Esophagus squamous epithelium (tissue), 5 donors: Measurements from ENCODE around the gene ERICH4. TPM values are rescaled to one million over a fixed set of nuclear protein-coding genes. Genes with fewer than 3 reads are reported as not detected.

ENCODE experiments used
- DNase-seq: peaks from one replicate; lab custom pipeline; 2025; lab: John Stamatoyannopoulos, UW
- H3K27ac ChIP-seq, 4 donors: fragments of 200-600 bp; sonication (generic); one replicate each; pipeline ENCODE4 v1.5.1; 2016 to 2019; ENCODE audit warnings: mild to moderate bottlenecking in 1 of 4
- H3K27me3 ChIP-seq, 4 donors: fragments of 200-600 bp; sonication (generic); 1 replicate in 3 of 4; 2 replicates in 1 of 4; pipeline versions ENCODE4 v1.5.1 to v1.6.0; 2017 to 2021; ENCODE audit warnings: antibody characterized with exemption in 1 of 4
- H3K36me3 ChIP-seq, 3 donors: fragments of 200-600 bp; sonication (generic); one replicate each; pipeline ENCODE4 v1.5.1; 2016 to 2019
- H3K4me1 ChIP-seq, 3 donors: fragments of 200-600 bp; sonication (generic); one replicate each; pipeline ENCODE4 v1.5.1; 2017 to 2019
- H3K4me3 ChIP-seq, 4 donors: fragments of 200-600 bp; sonication (generic); 1 replicate in 3 of 4; 2 replicates in 1 of 4; pipeline ENCODE4 v1.5.1; 2016 to 2019; ENCODE audit warnings: mild to moderate bottlenecking in 2 of 4, moderate library complexity in 1 of 4
- H3K9me3 ChIP-seq, 3 donors: fragments of 200-600 bp; sonication (generic); one replicate each; pipeline ENCODE4 v1.5.1; 2016 to 2019
- POLR2A ChIP-seq, 4 donors: fragments of 450-650 bp; IDR thresholded peaks; one replicate each; pipeline ENCODE4 v1.6.1; 2017; ENCODE audit warnings: antibody characterized with exemption in 4 of 4, mild to moderate bottlenecking in 4 of 4, moderate library complexity in 3 of 4
- WGBS, 2 donors: methylation state at CpG; one replicate each; pipeline ENCODE4 v1.1.5; 2018; 5-methylcytosine and 5-hydroxymethylcytosine counted together
- intact Hi-C: fragments of 100-400 bp; cut with DNase I; formaldehyde crosslinking; loops from one replicate; pipeline ENCODE4 v1.15.0; 2022
- total RNA-seq, 4 donors: library from RNA; depleted of rRNA; stranded (reverse); fragments of >200 nt; gene quantifications; one replicate each; pipeline ENCODE4 v1.1.0, GENCODE V29; 2016
- TF ChIP-seq, protein P1 (sequence below), 6 experiments: fragments of 450-650 bp in 4 of 6; fragments of 200-600 bp in 2 of 6; sonication (generic) in 2 of 6; IDR thresholded peaks; one replicate each; pipeline ENCODE4 v1.5.1; 2016 to 2019; ENCODE audit warnings: antibody characterized with exemption in 6 of 6, mild to moderate bottlenecking in 4 of 6, moderate library complexity in 4 of 6
- donor health status: DM: yes; HTN: yes; CAD: no.

The ERICH4 gene
- total RNA-seq, 4 donors from 2014 or later, result not detected

DNA sequence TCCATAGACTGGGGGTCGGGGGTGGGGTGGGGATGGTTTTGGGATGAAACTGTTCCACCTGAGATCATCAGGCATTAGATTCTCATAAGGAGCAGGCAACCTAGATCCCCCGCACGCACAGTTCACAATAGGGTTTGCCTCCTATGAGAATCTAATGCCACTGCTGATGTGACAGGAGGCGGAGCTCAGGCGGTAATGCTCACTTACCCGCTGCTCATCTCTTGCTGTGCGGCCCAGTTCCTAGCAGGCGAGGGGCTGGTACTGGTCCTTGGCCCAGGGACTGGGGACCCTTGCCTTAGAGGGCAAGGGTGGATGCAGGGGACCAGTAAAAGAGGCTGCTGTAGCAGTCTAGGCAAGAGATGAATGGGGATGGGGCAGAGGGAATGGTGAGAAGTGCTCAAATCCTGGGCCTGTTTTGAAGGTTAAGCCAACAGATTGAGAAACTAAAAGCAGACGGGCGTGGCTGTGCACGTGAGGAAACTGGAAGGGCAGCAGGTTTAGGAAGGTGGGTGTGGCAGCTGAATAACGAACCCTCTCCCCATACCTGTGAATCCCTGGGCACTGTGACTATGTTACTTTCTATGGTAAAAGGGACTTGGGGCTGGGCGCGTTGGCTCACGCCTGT lies 1.5 kb upstream of the ERICH4 start:
- WGBS, 2 donors, result 72 to 81% methylated on average over 9 to 13 of the region's 15 CpGs
- Histone ChIP-seq H3K27ac (no peak overlapping the region), H3K4me1 (peaks cover 5 to 31% (median 7%) of the 10 kb centered on the region in 3 donors), H3K27me3 (peaks cover 0 to 29% (median 0%) of the 10 kb centered on the region in 4 donors), H3K4me3 (no peak overlapping the region), H3K36me3 (peaks cover 0 to 17% (median 0%) of the 10 kb centered on the region in 3 donors), H3K9me3 (no peaks in the 10 kb centered on the region)
- TF ChIP-seq, protein P1, sequence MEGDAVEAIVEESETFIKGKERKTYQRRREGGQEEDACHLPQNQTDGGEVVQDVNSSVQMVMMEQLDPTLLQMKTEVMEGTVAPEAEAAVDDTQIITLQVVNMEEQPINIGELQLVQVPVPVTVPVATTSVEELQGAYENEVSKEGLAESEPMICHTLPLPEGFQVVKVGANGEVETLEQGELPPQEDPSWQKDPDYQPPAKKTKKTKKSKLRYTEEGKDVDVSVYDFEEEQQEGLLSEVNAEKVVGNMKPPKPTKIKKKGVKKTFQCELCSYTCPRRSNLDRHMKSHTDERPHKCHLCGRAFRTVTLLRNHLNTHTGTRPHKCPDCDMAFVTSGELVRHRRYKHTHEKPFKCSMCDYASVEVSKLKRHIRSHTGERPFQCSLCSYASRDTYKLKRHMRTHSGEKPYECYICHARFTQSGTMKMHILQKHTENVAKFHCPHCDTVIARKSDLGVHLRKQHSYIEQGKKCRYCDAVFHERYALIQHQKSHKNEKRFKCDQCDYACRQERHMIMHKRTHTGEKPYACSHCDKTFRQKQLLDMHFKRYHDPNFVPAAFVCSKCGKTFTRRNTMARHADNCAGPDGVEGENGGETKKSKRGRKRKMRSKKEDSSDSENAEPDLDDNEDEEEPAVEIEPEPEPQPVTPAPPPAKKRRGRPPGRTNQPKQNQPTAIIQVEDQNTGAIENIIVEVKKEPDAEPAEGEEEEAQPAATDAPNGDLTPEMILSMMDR (IDR thresholded peaks at IDR 0.05), result no peak
- no peak for TF ChIP-seq POLR2A (IDR thresholded peaks at IDR 0.05)
- no peak for DNase-seq
- intact Hi-C loops, result loop anchor here (10.0 kb wide), 1 partner anchor 123 kb away; no protein-coding TSS in a partner anchor

DNA sequence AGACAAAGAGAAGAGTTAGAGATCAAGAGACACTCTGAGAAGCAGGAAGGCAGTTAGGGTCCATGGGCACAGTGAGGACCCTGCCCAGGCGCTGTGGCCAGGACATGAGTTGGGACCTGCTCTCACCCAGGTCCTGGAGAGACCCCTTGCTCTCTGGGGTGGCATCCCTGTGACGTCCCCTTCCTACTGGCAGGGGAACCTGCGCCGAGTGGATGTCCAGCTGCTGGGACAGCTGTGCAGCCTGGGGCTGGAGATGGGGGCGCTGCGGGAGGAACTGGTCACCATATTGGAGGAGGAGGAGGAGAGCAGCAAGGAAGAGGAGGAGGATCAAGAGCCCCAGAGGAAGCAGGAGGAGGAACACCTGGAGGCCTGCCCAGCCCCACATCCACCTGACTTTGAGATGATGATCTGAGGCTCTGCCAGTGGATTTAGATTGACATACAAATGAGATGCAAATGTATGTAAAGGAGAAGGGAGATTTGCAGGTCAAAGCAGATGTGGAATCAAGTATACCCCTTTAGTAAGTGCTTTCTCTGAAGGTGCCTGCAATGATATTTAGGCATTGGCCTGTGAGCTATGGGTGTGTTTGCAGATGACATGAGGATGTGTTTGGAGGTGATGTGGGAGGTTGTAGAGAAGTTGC lies 978 bp downstream of the ERICH4 start:
- intact Hi-C loops, result loop anchor here (10.0 kb wide), 1 partner anchor 121 kb away; no protein-coding TSS in a partner anchor
- no peaks in the 10 kb centered on the region for H3K36me3 ChIP-seq
- peaks cover 0 to 46% (median 0%) of the 10 kb centered on the region in 4 donors for H3K27me3 ChIP-seq
- no peak for DNase-seq
- H3K4me1 ChIP-seq, result peaks cover 5 to 23% (median 6%) of the 10 kb centered on the region in 3 donors
- WGBS, 2 donors, result 65 to 75% methylated on average over 5 to 6 of the region's 6 CpGs
- H3K4me3 ChIP-seq, result no peak overlapping the region
- no peaks in the 10 kb centered on the region for H3K9me3 ChIP-seq
- TF ChIP-seq, protein P1 (IDR thresholded peaks at IDR 0.05), result no peak
- no peak for TF ChIP-seq POLR2A (IDR thresholded peaks at IDR 0.05)
- no peak overlapping the region for H3K27ac ChIP-seq

GRCh38 chr19:41445575-41445974 lies 2.6 kb downstream of the ERICH4 start:
- intact Hi-C loops, result loop anchor here (10.0 kb wide), 1 partner anchor 119 kb away; no protein-coding TSS in a partner anchor
- Histone ChIP-seq H3K4me1 (peaks cover 0 to 19% (median 0%) of the 10 kb centered on the region in 3 donors), H3K36me3 (no peaks in the 10 kb centered on the region), H3K9me3 (no peaks in the 10 kb centered on the region), H3K27ac (no peak overlapping the region), H3K27me3 (peaks cover 0 to 46% (median 0%) of the 10 kb centered on the region in 4 donors), H3K4me3 (no peak overlapping the region)
- TF ChIP-seq, protein P1 (IDR thresholded peaks at IDR 0.05), result no peak
- TF ChIP-seq POLR2A (IDR thresholded peaks at IDR 0.05), result no peak
- DNase-seq, result no peak
- WGBS, 2 donors, result 45 to 61% methylated on average over 4 to 5 of the region's 5 CpGs

DNA sequence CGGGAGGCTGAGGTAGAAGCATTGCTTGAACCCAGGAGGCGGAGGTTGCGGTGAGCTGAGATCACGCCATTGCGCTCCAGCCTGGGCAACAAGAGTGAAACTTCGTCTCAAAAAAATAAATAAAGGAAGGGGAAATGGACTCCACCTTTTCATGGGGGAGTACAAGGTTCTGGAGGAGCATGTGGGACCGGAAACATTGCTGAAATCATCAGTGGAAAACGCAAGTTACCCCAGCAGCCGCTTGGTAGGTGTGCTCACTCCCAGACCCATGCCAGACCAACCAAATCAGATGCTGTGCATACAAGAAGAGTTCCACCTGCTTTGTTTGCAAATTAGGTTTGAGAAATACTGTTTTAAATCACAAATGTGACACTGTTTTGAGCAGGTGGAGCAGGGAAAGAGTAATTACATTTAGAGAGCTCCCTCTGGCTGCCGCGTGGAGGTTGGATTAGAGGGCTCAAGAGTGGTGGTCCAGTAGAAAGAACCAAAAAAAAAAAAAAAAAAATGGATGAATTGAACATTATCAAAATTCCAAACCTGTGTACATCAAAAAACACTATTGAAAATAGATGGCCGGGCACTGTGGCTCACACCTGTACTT lies 4.9 kb downstream of the ERICH4 start:
- Histone ChIP-seq H3K27ac (no peak overlapping the region), H3K36me3 (no peaks in the 10 kb centered on the region), H3K27me3 (peaks cover 0 to 36% (median 0%) of the 10 kb centered on the region in 4 donors), H3K4me3 (peak overlapping the region in 2 of 4 donors; percentile 18 to 44), H3K4me1 (peaks cover 0 to 11% (median 0%) of the 10 kb centered on the region in 3 donors), H3K9me3 (no peaks in the 10 kb centered on the region)
- intact Hi-C loops, result loop anchor here (10.0 kb wide), 1 partner anchor 117 kb away; no protein-coding TSS in a partner anchor
- no peak for DNase-seq
- no peak for TF ChIP-seq POLR2A (IDR thresholded peaks at IDR 0.05)
- TF ChIP-seq, protein P1 (IDR thresholded peaks at IDR 0.05), result no peak
- 43 to 49% methylated on average over 9 to 12 of the region's 12 CpGs for WGBS, 2 donors
